ENCODE data around the gene EXOC1. TPM values are rescaled to one million over a fixed set of nuclear protein-coding genes. Genes with fewer than 3 reads are reported as not detected.
A peak's percentile ranks its signal among the peaks of the same experiment; 100 is the strongest.

The EXOC1 gene
- polyA plus RNA-seq, 6 donors from 2014 or later: 1.3 to 15.6 (median 12.3) TPM

DNA sequence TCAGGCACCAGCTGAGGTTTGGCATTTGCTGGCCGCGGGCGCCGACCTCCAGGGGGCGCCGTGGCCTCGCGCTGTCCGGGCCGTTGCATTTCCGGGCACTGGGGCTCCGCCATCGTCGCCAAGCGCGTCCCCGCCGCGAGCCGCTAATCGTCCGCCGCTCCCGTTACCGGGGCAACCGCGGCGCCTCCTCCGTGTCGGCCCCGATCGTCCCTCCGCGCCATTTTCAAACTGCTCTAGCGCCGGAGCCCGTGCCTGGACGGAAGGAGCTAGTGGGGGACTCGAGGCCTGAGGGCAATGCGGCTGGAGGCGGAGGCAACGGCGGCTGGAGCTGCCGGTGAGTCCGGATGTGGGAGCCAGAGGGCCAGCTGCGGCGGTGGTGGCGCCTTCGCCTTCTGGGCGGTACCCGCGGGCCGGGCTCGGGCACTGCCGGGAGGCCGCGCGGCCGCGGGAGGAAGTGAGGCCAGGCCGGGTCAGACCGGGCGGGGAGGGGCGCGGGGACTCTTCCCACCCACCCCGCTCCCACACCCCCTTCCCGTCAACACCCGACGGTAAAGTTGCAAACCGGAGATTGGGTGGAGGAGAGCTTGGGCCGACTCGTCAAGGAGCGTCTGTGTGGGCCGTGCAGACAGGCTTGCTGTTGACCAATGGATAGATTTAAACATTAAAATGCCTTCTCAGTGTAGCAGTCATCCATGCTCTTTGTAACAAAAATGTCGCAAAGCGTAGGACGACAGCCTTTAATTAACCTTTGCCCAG is 95.5 kb downstream of the EXOC1 start, which contains the start of gene CEP135:
Gene CEP135 (plus strand): TSS at position 220 of the 756 bp plus-strand sequence. CDS start 3,186 bp downstream, outside the sequence.
- Mint-ChIP-seq H3K4me3 (peak within 1 kb of the TSS; percentile 91 to 99 (median 94)), H3K27me3 (no peaks in the 10 kb centered on the region), H3K9me3 (peaks cover 0 to 2% (median 0%) of the 10 kb centered on the region in 7 donors), H3K4me1 (peaks cover 40 to 62% (median 52%) of the 10 kb centered on the region in 3 donors), H3K36me3 (peaks cover 9 to 21% of the 10 kb centered on the region in 2 donors), H3K27ac (peak within 1 kb of the TSS; percentile 98 to 100 (median 100))
- DNase-seq (peak; percentile 96), ATAC-seq (ENCODE audit: low read depth in 2 of 2) (peak; percentile 63 to 64)

DNA sequence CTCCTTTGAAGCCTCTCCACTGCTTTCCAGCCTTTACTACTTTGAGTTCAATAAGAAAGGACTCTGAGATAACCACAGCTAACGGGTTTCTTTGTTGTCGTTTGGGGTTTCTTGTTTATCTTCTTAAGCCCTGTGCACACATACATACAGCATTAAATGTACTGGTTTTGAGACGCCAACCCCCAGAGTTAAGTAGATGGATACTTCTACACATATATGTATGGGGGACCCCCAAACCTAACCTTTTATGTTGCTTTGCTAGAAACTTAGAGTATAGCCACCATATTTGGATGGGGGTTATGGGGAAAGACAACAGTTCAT is 96.0 kb downstream of the EXOC1 start:
- Mint-ChIP-seq H3K27ac (peak overlapping the region; percentile 75 to 98 (median 94)), H3K4me3 (peak overlapping the region; percentile 91 to 99 (median 94)), H3K27me3 (no peaks in the 10 kb centered on the region), H3K36me3 (peaks cover 6 to 20% of the 10 kb centered on the region in 2 donors), H3K4me1 (peaks cover 38 to 57% (median 47%) of the 10 kb centered on the region in 3 donors), H3K9me3 (peaks cover 0 to 2% (median 0%) of the 10 kb centered on the region in 7 donors)
- DNase-seq (no peak), ATAC-seq (ENCODE audit: low read depth in 2 of 2) (no peak)

DNA sequence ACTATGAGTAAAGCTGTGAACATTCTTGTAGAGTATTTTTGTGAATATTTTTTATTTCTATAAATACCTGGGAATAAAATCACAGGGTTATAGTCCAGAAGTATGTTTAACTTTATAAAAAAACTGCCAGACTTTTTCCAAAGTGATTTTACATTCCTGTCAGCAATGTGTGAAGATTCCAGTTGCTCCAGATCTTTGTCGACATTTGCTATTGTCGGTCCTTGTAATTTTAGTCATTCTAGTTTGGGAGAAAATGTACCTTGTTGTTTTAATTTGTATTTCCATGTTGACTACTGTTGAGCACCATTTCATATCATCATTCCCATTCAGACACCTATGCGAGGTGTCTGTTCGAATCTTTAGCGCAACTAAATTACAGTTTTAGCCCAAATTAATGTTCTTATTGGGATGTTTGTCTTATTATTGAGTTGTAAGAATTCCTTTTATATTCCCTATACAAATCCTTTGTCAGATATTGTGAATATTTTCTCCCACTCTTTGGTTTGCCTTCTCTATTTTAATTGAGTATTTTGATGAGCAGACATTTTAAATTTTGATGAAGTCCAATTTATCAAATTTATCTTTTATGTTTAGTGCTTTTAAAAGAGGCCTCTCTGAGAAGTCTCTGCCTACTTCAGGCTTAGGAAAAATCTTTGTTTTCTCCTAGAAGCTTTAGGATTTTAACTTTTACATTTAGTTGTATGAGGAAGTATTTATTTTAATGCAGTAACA is 97.9 kb downstream of the EXOC1 start:
- ATAC-seq (ENCODE audit: low read depth in 2 of 2) (no peak), DNase-seq (no peak)
- H3K27ac Mint-ChIP-seq: peak overlapping the region in 1 of 6 donors; percentile 27
- H3K9me3 Mint-ChIP-seq: no peaks in the 10 kb centered on the region
- no peaks in the 10 kb centered on the region for H3K27me3 Mint-ChIP-seq
- peaks cover 21 to 38% (median 28%) of the 10 kb centered on the region in 3 donors for H3K4me1 Mint-ChIP-seq
- peaks cover 14 to 19% of the 10 kb centered on the region in 2 donors for H3K36me3 Mint-ChIP-seq
- peak overlapping the region in 2 of 8 donors; percentile 67 to 71 for H3K4me3 Mint-ChIP-seq

Other genes with a start within 250 kb of the EXOC1 start
- not detected for gene NMU, start 217.3 kb upstream of the EXOC1 start, polyA plus RNA-seq (ENCODE audit: low read depth in 6 of 6)
- not detected for gene EXOC1L, start 33.9 kb upstream of the EXOC1 start, polyA plus RNA-seq (ENCODE audit: low read depth in 6 of 6)
- 10 to 100 TPM; 13.6 to 23.0 (median 17.0) TPM for gene CEP135, start 95.3 kb downstream of the EXOC1 start, polyA plus RNA-seq (ENCODE audit: low read depth in 6 of 6)